H54 (cell line): ENCODE data around the gene OR6T1.

Experiments
- DNase-seq: peaks from one replicate; pipeline ENCODE4 v3.0.0; 2011; ENCODE audit warnings: low spot score, mixed read lengths; ENCODE audit not compliant: insufficient read length
- FAIRE-seq: peaks from 3 replicates; lab custom pipeline; 2011; peaks lifted over from hg19 to GRCh38; lab: Jason Lieb, UNC
- POLR2A ChIP-seq: IDR thresholded peaks from 2 replicates; pipeline ENCODE4 v1.6.1; 2011; ENCODE audit warnings: low read depth, mild to moderate bottlenecking, low read length

Gene OR6T1

GRCh38 chr11:123943738-123944137 lies at the start of gene OR6T1:
OR6T1 (minus strand) TSS chr11:123943838; CDS start chr11:123943838, 0 bp downstream.
- FAIRE-seq (no peak), DNase-seq (no peak)
- TF ChIP-seq POLR2A: no peak

- no peak for TF ChIP-seq POLR2A
- DNase-seq (no peak), FAIRE-seq (no peak)
These were observed 35.7 kb upstream of the OR6T1 start for GRCh38 chr11:123979311-123979710.

- TF ChIP-seq POLR2A: no peak
- FAIRE-seq (no peak), DNase-seq (no peak)
These were observed 34.2 kb upstream of the OR6T1 start, which contains the start of gene OR10S1 for GRCh38 chr11:123977731-123978347. OR10S1 (minus strand) TSS chr11:123977781; CDS start chr11:123977664, 117 bp downstream.

- FAIRE-seq (no peak), DNase-seq (no peak)
- TF ChIP-seq POLR2A: no peak
These were observed 33.3 kb upstream of the OR6T1 start for GRCh38 chr11:123976770-123977560.

- TF ChIP-seq POLR2A: no peak
- FAIRE-seq (peak; percentile 30), DNase-seq (peak; percentile 9)
These were observed 30.2 kb upstream of the OR6T1 start for GRCh38 chr11:123973816-123974215.

GRCh38 chr11:123956752-123957151 lies 13.1 kb upstream of the OR6T1 start:
- FAIRE-seq (no peak), DNase-seq (no peak)
- no peak for TF ChIP-seq POLR2A

GRCh38 chr11:123945132-123945531 lies 1.5 kb upstream of the OR6T1 start:
- FAIRE-seq: no peak
- no peak for TF ChIP-seq POLR2A

GRCh38 chr11:123942413-123942812 lies 1.2 kb downstream of the OR6T1 start:
- FAIRE-seq (no peak), DNase-seq (no peak)
- TF ChIP-seq POLR2A: no peak

More at GRCh38 chr11:123945132-123945531, 1.5 kb upstream of the OR6T1 start:
- no peak for DNase-seq

- FAIRE-seq: no peak
- DNase-seq: no peak
- TF ChIP-seq POLR2A: no peak
These were observed 4.3 kb downstream of the OR6T1 start, which contains the start of gene OR4D5 for GRCh38 chr11:123939317-123939716. OR4D5 (plus strand) TSS chr11:123939617; CDS start chr11:123939617, 0 bp downstream.

- TF ChIP-seq POLR2A: no peak
- no peak for FAIRE-seq
- no peak for DNase-seq
These were observed 19.6 kb downstream of the OR6T1 start for GRCh38 chr11:123924027-123924426.

- no peak for TF ChIP-seq POLR2A
- FAIRE-seq (no peak), DNase-seq (no peak)
These were observed 22.7 kb downstream of the OR6T1 start for GRCh38 chr11:123920943-123921342.

GRCh38 chr11:123905826-123906225 lies 37.8 kb downstream of the OR6T1 start:
- no peak for DNase-seq
- no peak for TF ChIP-seq POLR2A
- no peak for FAIRE-seq

- DNase-seq (no peak), FAIRE-seq (no peak)
- TF ChIP-seq POLR2A: no peak
These were observed 38.7 kb downstream of the OR6T1 start for GRCh38 chr11:123904932-123905331.

- FAIRE-seq (no peak), DNase-seq (no peak)
- TF ChIP-seq POLR2A: no peak
These were observed 39.7 kb downstream of the OR6T1 start for GRCh38 chr11:123903932-123904331.
